ENCODE results near the gene PPP1R13L. TPM values are rescaled to one million over a fixed set of nuclear protein-coding genes. Genes with fewer than 3 reads are reported as not detected.

The PPP1R13L gene
- total RNA-seq, 2 experiments from 2014 or later: 7.8 to 15.5 TPM

DNA sequence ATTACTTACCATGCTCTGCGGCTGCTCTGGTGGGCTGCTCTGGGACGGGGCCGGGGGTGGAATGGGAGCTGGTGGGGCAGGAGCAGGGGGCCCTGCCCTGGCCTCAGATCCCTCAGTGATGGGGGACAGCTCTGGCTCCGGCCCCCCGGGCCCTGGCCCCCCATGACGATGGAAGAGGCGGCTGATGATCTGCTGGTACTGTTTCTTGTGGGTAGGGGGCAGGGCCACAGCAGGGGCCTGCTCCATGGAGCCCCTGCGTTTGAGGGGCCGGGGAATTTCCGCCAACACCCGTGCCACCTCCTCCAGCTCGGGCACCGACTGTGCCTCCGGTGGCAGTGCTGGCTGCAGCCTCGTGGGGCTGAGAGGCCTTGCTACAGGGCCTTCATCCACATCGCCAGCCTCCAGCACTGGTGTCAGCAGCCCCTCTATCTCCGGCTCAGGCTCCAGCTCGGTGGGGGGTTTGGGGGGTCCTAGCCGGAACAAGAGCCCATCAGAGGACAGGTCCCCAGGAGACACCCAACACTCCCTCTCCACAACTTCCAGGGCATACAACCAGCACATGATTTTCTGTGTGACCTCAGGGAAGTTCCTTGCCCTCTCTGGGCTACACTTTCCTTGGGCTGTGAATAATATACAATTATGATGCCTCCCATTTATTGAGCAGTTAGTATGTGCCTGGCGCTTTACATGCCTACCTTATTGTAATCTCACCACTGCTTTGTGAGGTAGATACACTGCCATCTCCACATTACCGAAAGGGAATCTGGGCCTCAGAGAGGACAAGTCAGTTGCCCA, 12.8 kb downstream of the PPP1R13L start:
- peaks cover 8% of the 10 kb centered on the region for H3K4me1 ChIP-seq (ENCODE audit: insufficient read depth, low read length, poor library complexity, severe bottlenecking)
- no peaks in the 10 kb centered on the region for H3K36me3 ChIP-seq (ENCODE audit: insufficient read depth, low read length)
- H3K9me3 ChIP-seq (ENCODE audit: low read length): no peaks in the 10 kb centered on the region
- ChIA-PET POLR2A (interaction anchor here (0.5 kb wide), 1 partner anchor 115 kb away, joined by 4 read pairs; no protein-coding TSS in a partner anchor), CTCF (ENCODE audit: unreplicated experiment) (no interaction called here)
- no peaks in the 10 kb centered on the region for H3K79me2 ChIP-seq (ENCODE audit: insufficient read depth, low read depth, low read length)
- TF ChIP-seq EZH2phosphoT487 (IDR thresholded peaks at IDR 0.05; ENCODE audit: borderline replicate concordance, low read depth, low read length) (no peak), CTCF (conservative IDR thresholded peaks at IDR 0.05; ENCODE audit: low read length) (no peak)
- DNase-seq (ENCODE audit: low spot score): no peak
- no peaks in the 10 kb centered on the region for H4K20me1 ChIP-seq (ENCODE audit: insufficient read depth, low read length)
- H3K9me2 ChIP-seq (ENCODE audit: insufficient read depth, low read length): no peaks in the 10 kb centered on the region
- intact Hi-C loops (cut with micrococcal nuclease; ENCODE audit: unreplicated experiment): no loop called here
- peak overlapping the region; percentile 35 for H3K4me2 ChIP-seq (ENCODE audit: low read length)
- H3K27ac ChIP-seq (ENCODE audit: low read depth, low read length, poor library complexity, severe bottlenecking): no peak overlapping the region
- no TSS peak for BruUV-seq (replicated peaks)
- H3K4me3 ChIP-seq (ENCODE audit: low read depth, low read length, poor library complexity, severe bottlenecking): no peak overlapping the region
- H2AFZ ChIP-seq (ENCODE audit: low read length): no peak overlapping the region; the same call in 1 of the 2 replicates

DNA sequence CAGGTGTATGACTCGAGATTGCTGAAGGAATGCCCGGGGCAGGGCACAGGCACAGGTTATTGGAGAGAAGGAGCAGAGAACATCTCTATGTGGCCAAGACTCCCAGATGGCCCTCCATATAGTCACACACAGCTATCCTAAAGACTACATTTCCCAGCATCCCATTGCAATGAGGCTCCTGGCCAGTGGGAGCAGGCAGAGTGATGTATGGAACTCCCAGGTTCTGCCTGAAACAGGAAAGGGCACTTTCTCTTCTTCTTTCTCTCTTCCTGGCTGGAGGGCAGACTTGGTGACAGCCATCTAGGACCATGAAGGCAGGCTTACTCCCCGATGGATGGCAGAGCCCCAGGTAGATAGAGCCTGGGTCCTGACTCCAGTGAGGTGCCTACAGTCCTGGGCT, 13.5 kb downstream of the PPP1R13L start:
- intact Hi-C loops (cut with micrococcal nuclease; ENCODE audit: unreplicated experiment): no loop called here

More for the DNA sequence above, 13.5 kb downstream of the PPP1R13L start:
- BruUV-seq (replicated peaks): no TSS peak
- no peaks in the 10 kb centered on the region for H3K9me2 ChIP-seq (ENCODE audit: insufficient read depth, low read length)
- ChIA-PET CTCF (ENCODE audit: unreplicated experiment) (no interaction called here), POLR2A (no interaction called here)
- H3K4me3 ChIP-seq (ENCODE audit: low read depth, low read length, poor library complexity, severe bottlenecking): no peak overlapping the region
- DNase-seq (ENCODE audit: low spot score): peak; percentile 44
- no peak overlapping the region for H3K27ac ChIP-seq (ENCODE audit: low read depth, low read length, poor library complexity, severe bottlenecking)
- TF ChIP-seq EZH2phosphoT487 (IDR thresholded peaks at IDR 0.05; ENCODE audit: borderline replicate concordance, low read depth, low read length) (no peak), CTCF (conservative IDR thresholded peaks at IDR 0.05; ENCODE audit: low read length) (no peak)
- H3K4me1 ChIP-seq (ENCODE audit: insufficient read depth, low read length, poor library complexity, severe bottlenecking): peaks cover 8% of the 10 kb centered on the region
- H3K9me3 ChIP-seq (ENCODE audit: low read length): no peaks in the 10 kb centered on the region
- H3K79me2 ChIP-seq (ENCODE audit: insufficient read depth, low read depth, low read length): no peaks in the 10 kb centered on the region
- no peaks in the 10 kb centered on the region for H3K36me3 ChIP-seq (ENCODE audit: insufficient read depth, low read length)
- H3K4me2 ChIP-seq (ENCODE audit: low read length): peak overlapping the region; percentile 35
- no peaks in the 10 kb centered on the region for H4K20me1 ChIP-seq (ENCODE audit: insufficient read depth, low read length)
- no peak overlapping the region; the same call in 1 of the 2 replicates for H2AFZ ChIP-seq (ENCODE audit: low read length)

All from OCI-LY7 (cell line).